Prostate gland (tissue), 2 donors: ENCODE data around the gene UTP25.

Source experiments
- CTCF ChIP-seq, 4 experiments: fragments of 200-600 bp in 2 of 4; fragments of 450-650 bp in 2 of 4; sonication (generic) in 2 of 4; IDR thresholded peaks; 1 replicate in 3 of 4; 2 replicates in 1 of 4; pipeline ENCODE4 v1.5.1; 2016 to 2019; ENCODE audit warnings: antibody characterized with exemption in 4 of 4, mild to moderate bottlenecking in 2 of 4, moderate library complexity in 2 of 4
- POLR2A ChIP-seq: fragments of 450-650 bp; IDR thresholded peaks from one replicate; pipeline ENCODE4 v1.6.1; 2016; ENCODE audit warnings: antibody characterized with exemption, mild to moderate bottlenecking
- POLR2AphosphoS5 ChIP-seq: sonication (generic); formaldehyde crosslinking; IDR thresholded peaks from one replicate; pipeline ENCODE4 v1.6.1; 2017; ENCODE audit warnings: antibody characterized with exemption

- TF ChIP-seq POLR2A (no peak), CTCF (IDR thresholded peaks at IDR 0.05) (no peak), POLR2AphosphoS5 (no peak)
These were observed 18.2 kb upstream of the UTP25 start for GRCh38 chr1:209809611-209810010.
